Measurements from ENCODE around the gene PDCD7.

DNA sequence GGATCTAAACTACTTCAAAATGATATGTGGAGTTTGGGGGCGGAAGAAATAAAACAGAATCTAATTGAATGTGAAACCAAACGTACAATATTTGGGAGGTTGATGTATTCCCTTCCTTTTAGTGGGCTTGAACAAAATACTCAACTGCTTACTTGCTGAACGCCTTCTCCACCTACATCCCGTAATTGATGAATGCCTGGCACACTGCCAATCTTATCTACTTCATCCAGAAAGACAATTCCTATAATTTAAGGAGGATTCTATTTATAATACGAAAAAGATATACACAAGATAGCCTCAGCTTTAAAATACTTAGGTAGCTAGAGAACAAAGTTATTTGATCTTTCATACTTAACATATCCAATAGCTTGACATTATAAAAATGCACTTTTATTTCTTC is 23.1 kb upstream of the PDCD7 start:
- TF ChIP-seq, protein P1, sequence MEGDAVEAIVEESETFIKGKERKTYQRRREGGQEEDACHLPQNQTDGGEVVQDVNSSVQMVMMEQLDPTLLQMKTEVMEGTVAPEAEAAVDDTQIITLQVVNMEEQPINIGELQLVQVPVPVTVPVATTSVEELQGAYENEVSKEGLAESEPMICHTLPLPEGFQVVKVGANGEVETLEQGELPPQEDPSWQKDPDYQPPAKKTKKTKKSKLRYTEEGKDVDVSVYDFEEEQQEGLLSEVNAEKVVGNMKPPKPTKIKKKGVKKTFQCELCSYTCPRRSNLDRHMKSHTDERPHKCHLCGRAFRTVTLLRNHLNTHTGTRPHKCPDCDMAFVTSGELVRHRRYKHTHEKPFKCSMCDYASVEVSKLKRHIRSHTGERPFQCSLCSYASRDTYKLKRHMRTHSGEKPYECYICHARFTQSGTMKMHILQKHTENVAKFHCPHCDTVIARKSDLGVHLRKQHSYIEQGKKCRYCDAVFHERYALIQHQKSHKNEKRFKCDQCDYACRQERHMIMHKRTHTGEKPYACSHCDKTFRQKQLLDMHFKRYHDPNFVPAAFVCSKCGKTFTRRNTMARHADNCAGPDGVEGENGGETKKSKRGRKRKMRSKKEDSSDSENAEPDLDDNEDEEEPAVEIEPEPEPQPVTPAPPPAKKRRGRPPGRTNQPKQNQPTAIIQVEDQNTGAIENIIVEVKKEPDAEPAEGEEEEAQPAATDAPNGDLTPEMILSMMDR (IDR thresholded peaks at IDR 0.05; ENCODE audit: low read depth, low read length), result no peak
- TF ChIP-seq MYC (IDR thresholded peaks at IDR 0.05; ENCODE audit: low read depth, low read length), result no peak
